C4-2B (cell line): ENCODE data around the gene MYOT.
A peak's percentile ranks its signal among the peaks of the same experiment; 100 is the strongest.

Experiments
- ZFX ChIP-seq: fragments of 450-650 bp; IDR thresholded peaks from 2 replicates; pipeline ENCODE4 v1.6.1; 2017
- TF ChIP-seq, protein P1 (sequence below): fragments of 450-650 bp; conservative IDR thresholded peaks from 2 replicates; pipeline ENCODE4 v1.5.1; 2017; ENCODE audit warnings: mild to moderate bottlenecking

DNA sequence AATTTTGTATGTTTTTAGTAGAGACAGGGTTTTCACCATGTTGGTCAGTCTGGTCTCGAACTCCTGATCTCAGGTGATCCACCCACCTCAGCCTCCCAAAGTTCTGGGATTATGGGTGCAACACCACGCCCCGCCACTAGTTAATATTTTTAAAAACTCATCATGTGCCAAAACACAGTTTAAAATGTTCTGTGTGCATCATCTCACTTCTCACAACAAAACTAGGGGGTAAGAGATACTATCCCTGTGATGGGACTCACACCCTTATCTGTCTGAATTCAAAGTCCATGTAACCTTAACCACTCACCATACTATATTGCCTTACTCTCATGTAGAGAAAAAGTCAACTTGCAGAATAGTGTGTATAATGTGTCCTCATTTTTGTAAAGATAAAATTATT is 24.2 kb downstream of the MYOT start:
- TF ChIP-seq, protein P1, sequence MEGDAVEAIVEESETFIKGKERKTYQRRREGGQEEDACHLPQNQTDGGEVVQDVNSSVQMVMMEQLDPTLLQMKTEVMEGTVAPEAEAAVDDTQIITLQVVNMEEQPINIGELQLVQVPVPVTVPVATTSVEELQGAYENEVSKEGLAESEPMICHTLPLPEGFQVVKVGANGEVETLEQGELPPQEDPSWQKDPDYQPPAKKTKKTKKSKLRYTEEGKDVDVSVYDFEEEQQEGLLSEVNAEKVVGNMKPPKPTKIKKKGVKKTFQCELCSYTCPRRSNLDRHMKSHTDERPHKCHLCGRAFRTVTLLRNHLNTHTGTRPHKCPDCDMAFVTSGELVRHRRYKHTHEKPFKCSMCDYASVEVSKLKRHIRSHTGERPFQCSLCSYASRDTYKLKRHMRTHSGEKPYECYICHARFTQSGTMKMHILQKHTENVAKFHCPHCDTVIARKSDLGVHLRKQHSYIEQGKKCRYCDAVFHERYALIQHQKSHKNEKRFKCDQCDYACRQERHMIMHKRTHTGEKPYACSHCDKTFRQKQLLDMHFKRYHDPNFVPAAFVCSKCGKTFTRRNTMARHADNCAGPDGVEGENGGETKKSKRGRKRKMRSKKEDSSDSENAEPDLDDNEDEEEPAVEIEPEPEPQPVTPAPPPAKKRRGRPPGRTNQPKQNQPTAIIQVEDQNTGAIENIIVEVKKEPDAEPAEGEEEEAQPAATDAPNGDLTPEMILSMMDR, result peak; percentile 33; the same call in 1 of the 2 replicates
- no peak for TF ChIP-seq ZFX
